ENCODE results near the gene NACC1. TPM values are rescaled to one million over a fixed set of nuclear protein-coding genes. Genes with fewer than 3 reads are reported as not detected.
A peak's percentile ranks its signal among the peaks of the same experiment; 100 is the strongest.

The NACC1 gene
- total RNA-seq, 2 experiments from 2014 or later: 82.2 to 96.0 TPM

- DNase-seq: peak; percentile 59
- Mint-ChIP-seq H3K4me1 (peaks cover 23% of the 10 kb centered on the region), H3K4me3 (peak overlapping the region; percentile 78), H3K36me3 (peaks cover 7% of the 10 kb centered on the region), H3K27ac (peak overlapping the region; percentile 83), H3K27me3 (peaks cover 2% of the 10 kb centered on the region), H3K9me3 (ENCODE audit: low read depth) (peaks cover 2% of the 10 kb centered on the region)
- CTCF ChIA-PET: interaction anchor here (0.7 to 5.1 kb wide), 19 partner anchors 8 to 1185 kb away, joined by 3 to 33 read pairs (median 6); partner anchors contain the start of genes IER2, NACC1, STX10 and TRMT1
- ATAC-seq: peak; percentile 27
Measured at GRCh38 chr19:13104848-13105711, 13.0 kb upstream of the NACC1 start.

- H3K4me3 Mint-ChIP-seq: no peak overlapping the region
- DNase-seq: no peak
- CTCF ChIA-PET: interaction anchor here (0.8 to 1.2 kb wide), 2 partner anchors 107 to 143 kb away, joined by 3 read pairs; no protein-coding TSS in a partner anchor
- H3K9me3 Mint-ChIP-seq (ENCODE audit: low read depth): no peaks in the 10 kb centered on the region
- H3K27me3 Mint-ChIP-seq: no peaks in the 10 kb centered on the region
- peaks cover 4% of the 10 kb centered on the region for H3K4me1 Mint-ChIP-seq
- no peak overlapping the region for H3K27ac Mint-ChIP-seq
- peaks cover 9% of the 10 kb centered on the region for H3K36me3 Mint-ChIP-seq
- no peak for ATAC-seq
Measured at GRCh38 chr19:13109361-13110098, 8.5 kb upstream of the NACC1 start.

GRCh38 chr19:13110099-13110610, 7.9 kb upstream of the NACC1 start:
- Mint-ChIP-seq H3K9me3 (ENCODE audit: low read depth) (no peaks in the 10 kb centered on the region), H3K27me3 (no peaks in the 10 kb centered on the region), H3K27ac (no peak overlapping the region), H3K36me3 (peaks cover 9% of the 10 kb centered on the region), H3K4me3 (no peak overlapping the region), H3K4me1 (peaks cover 8% of the 10 kb centered on the region)
- ATAC-seq (no peak), DNase-seq (no peak)
- CTCF ChIA-PET: interaction anchor here (2.1 kb wide), 1 partner anchor 145 kb away, joined by 9 read pairs; no protein-coding TSS in a partner anchor

DNA sequence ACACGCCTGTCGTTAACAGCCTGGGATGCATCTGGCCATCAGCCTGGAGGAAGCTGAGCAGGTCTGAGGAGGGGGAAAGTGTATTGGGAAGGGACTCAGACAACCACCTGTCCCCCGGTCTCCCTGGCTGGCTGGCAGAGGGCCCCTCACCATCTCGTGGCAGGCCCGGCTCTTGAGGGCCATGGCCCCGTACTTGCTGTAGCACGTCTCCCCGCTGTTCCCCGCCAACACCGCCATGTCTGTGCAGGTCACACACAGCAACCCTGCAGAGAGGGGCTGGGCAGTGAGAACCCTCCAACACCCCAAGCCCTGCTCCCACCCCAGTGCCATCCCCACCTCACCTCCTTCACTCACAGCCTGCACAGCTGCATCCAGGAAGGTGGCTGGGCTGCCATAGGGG, 5.5 kb upstream of the NACC1 start:
- Mint-ChIP-seq H3K27ac (no peak overlapping the region), H3K36me3 (peaks cover 7% of the 10 kb centered on the region), H3K9me3 (ENCODE audit: low read depth) (no peaks in the 10 kb centered on the region), H3K27me3 (no peaks in the 10 kb centered on the region), H3K4me3 (no peak overlapping the region), H3K4me1 (peaks cover 17% of the 10 kb centered on the region)
- CTCF ChIA-PET: no interaction called here
- ATAC-seq: no peak
- DNase-seq: no peak

GRCh38 chr19:13115936-13116281, 2.2 kb upstream of the NACC1 start:
- no peaks in the 10 kb centered on the region for H3K27me3 Mint-ChIP-seq
- peak overlapping the region; percentile 96 for H3K27ac Mint-ChIP-seq
- H3K36me3 Mint-ChIP-seq: peaks cover 5% of the 10 kb centered on the region
- peak overlapping the region; percentile 93 for H3K4me3 Mint-ChIP-seq
- H3K9me3 Mint-ChIP-seq (ENCODE audit: low read depth): no peaks in the 10 kb centered on the region
- ATAC-seq (no peak), DNase-seq (no peak)
- H3K4me1 Mint-ChIP-seq: peaks cover 37% of the 10 kb centered on the region
- CTCF ChIA-PET: interaction anchor here (3.0 to 3.7 kb wide), 2 partner anchors 11 to 151 kb away, joined by 15 to 32 read pairs; no protein-coding TSS in a partner anchor

DNA sequence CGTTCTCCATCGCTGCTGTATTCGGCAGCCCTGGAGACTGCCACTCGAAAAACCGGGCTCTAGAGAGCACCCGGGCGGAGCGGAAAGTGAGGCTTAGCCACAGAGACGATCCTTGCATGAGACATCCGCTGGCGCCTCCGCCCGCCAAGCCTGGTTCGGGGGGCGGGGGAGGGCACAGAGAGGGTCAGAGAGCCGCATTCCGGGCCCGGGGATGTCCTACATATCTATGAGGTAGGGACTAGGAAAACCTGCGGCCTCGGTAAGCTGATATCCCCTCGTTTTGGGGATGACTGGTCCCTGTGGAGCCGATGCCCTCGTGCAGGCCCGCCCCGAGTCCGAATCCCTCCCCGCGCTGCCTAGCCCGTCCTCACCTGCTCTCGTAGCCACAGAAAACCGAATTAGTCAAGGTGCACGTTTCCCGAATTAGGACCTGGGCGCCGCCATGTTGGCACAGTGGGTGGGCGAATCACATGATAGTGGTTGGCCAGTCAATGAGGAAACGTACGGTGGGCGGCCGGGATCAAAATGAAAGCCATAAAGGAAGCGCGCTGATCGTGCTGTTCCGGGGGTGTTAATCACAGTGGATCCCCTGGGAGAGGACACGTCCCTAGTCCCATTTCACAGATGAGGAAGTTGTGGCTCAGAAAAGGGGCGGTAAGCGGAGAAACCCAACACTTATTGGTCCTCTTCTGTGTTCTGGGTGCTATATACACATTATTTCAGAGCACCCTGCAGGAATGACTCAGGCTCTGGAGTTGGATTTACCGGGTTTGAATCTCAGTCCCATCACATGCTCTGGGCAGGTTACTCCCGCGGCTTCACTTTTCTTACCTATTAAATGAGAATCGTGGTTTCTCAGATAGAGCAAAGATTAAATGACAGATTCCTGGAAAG, 1.5 kb upstream of the NACC1 start, which contains the start of gene TRMT1:
TRMT1 (minus strand) TSS at position 459 of the 894 bp plus-strand sequence; CDS start at position 118, 341 bp downstream.
- Mint-ChIP-seq H3K27me3 (no peaks in the 10 kb centered on the region), H3K4me3 (peak within 1 kb of the TSS; percentile 93), H3K27ac (peak within 1 kb of the TSS; percentile 96), H3K36me3 (peaks cover 5% of the 10 kb centered on the region), H3K4me1 (peaks cover 43% of the 10 kb centered on the region), H3K9me3 (ENCODE audit: low read depth) (no peaks in the 10 kb centered on the region)
- peak; percentile 63 for ATAC-seq
- CTCF ChIA-PET: interaction anchor here (1.9 to 3.7 kb wide), 3 partner anchors 11 to 151 kb away, joined by 11 to 32 read pairs (median 15); no protein-coding TSS in a partner anchor
- peak; percentile 95 for DNase-seq

- Mint-ChIP-seq H3K27ac (peak overlapping the region; percentile 96), H3K9me3 (ENCODE audit: low read depth) (no peaks in the 10 kb centered on the region), H3K4me1 (peaks cover 51% of the 10 kb centered on the region), H3K27me3 (no peaks in the 10 kb centered on the region), H3K4me3 (peak overlapping the region; percentile 93), H3K36me3 (peaks cover 5% of the 10 kb centered on the region)
- CTCF ChIA-PET: interaction anchor here (0.6 to 3.7 kb wide), 8 partner anchors 12 to 152 kb away, joined by 3 to 32 read pairs (median 6); partner anchors contain the start of genes IER2 and STX10
- no peak for DNase-seq
- peak; percentile 8 for ATAC-seq
Measured at GRCh38 chr19:13117176-13117771, 790 bp upstream of the NACC1 start.

DNA sequence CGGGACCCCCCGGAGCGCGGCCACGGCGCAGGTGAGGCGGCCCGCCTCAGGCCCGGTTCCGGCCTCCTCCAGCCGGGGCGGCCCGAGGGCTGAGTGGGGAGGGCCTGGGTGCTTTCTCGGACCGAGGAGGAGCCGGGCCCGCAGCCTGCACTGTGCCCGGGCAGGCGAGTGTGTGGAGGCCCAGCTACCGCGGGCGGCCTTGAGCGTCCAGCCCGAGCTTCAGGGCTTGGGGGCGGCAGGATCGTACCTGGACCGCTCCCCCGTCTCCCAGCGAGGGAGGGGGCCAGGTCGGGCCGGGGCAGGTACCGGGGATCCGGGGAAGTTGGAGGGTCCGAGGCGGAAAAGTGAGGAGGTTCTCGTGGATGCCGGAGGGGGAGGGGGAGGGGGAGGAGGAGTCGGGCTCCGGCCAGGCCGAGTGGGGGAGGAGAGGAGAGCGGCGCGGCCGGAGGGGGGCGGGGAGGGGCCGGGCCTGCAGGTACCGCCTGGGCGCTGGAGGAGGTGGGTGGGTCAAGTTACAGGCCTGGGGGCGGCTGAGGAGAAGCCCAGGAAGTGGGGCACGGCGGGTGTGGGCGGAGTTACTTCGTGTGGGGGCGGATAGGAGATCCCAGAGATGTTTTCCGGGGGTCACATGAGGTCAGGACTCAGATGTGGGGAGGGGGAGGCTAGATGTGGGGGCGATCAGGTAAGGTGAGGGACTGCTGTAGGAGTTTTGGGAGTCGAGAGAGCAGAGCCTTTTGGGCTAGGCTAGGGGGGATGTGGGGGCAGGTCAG, 545 bp downstream of the NACC1 start:
- no peak for ATAC-seq

DNA sequence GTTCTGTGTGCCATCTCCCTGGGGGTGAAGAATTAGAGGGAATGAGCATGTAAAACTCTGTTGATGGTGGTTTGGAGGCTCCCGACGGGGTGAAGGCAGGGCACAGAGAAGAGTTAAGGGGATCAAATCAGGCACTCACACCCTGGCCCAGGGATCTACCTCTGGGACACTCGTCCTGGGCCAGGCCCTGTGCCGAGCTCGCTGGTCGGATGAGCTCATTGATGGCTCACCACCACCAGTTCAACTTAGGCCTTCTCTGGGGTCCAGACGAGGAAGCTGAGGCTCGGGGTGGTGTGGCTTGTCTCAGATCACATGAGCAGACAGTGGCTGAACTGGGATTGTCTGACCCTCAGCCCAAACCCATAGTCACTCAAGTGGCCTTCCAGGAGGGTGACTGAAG, 1.6 kb downstream of the NACC1 start:
- H3K36me3 Mint-ChIP-seq: peaks cover 1% of the 10 kb centered on the region
- H3K27me3 Mint-ChIP-seq: no peaks in the 10 kb centered on the region
- CTCF ChIA-PET: interaction anchor here (0.8 to 2.4 kb wide), 6 partner anchors 8 to 36 kb away, joined by 3 to 11 read pairs (median 4); partner anchors contain the start of genes IER2 and STX10
- no peaks in the 10 kb centered on the region for H3K9me3 Mint-ChIP-seq (ENCODE audit: low read depth)
- ATAC-seq: no peak
- H3K4me3 Mint-ChIP-seq: peak overlapping the region; percentile 74
- no peak overlapping the region for H3K27ac Mint-ChIP-seq
- DNase-seq: no peak
- peaks cover 60% of the 10 kb centered on the region for H3K4me1 Mint-ChIP-seq

More for the DNA sequence above, 545 bp downstream of the NACC1 start:
- peak overlapping the region; percentile 76 for H3K27ac Mint-ChIP-seq
- peaks cover 1% of the 10 kb centered on the region for H3K36me3 Mint-ChIP-seq
- DNase-seq: peak; percentile 81
- H3K9me3 Mint-ChIP-seq (ENCODE audit: low read depth): no peaks in the 10 kb centered on the region
- H3K4me1 Mint-ChIP-seq: peaks cover 61% of the 10 kb centered on the region
- CTCF ChIA-PET: interaction anchor here (0.8 to 3.7 kb wide), 11 partner anchors 9 to 77 kb away, joined by 3 to 32 read pairs (median 4); partner anchors contain the start of genes IER2 and STX10
- peak overlapping the region; percentile 74 for H3K4me3 Mint-ChIP-seq
- H3K27me3 Mint-ChIP-seq: no peaks in the 10 kb centered on the region

DNA sequence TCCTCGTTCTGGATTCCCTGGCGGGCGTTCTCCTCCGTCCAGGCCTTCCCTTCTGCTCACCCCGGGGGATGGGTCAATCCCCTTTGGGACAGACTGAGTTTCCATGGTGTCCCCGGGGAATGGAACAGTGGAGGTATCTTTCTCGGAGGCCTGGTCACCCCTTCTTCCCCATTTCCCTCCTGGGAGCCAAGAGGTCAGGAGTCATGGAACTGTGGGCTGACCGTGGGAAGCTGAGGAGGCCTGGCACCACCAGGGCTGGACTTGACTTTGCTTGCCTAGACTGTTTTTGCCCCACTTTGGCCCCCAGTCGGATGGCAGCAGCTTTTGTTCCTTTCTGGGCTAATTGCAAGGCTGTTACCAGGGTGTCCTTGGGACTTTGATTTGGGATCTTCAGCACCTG, 2.0 kb downstream of the NACC1 start:
- Mint-ChIP-seq H3K4me1 (peaks cover 56% of the 10 kb centered on the region), H3K27me3 (no peaks in the 10 kb centered on the region), H3K36me3 (peaks cover 1% of the 10 kb centered on the region), H3K27ac (no peak overlapping the region), H3K4me3 (peak overlapping the region; percentile 74), H3K9me3 (ENCODE audit: low read depth) (no peaks in the 10 kb centered on the region)
- CTCF ChIA-PET: interaction anchor here (1.4 to 2.4 kb wide), 4 partner anchors 8 to 35 kb away, joined by 4 to 11 read pairs (median 5); partner anchors contain the start of genes IER2 and STX10
- ATAC-seq (no peak), DNase-seq (no peak)

- H3K4me1 Mint-ChIP-seq: peaks cover 48% of the 10 kb centered on the region
- ATAC-seq: no peak
Measured at GRCh38 chr19:13120817-13121216, 2.8 kb downstream of the NACC1 start.

More at GRCh38 chr19:13120817-13121216, 2.8 kb downstream of the NACC1 start:
- Mint-ChIP-seq H3K36me3 (peaks cover 1% of the 10 kb centered on the region), H3K27me3 (no peaks in the 10 kb centered on the region), H3K4me3 (no peak overlapping the region), H3K9me3 (ENCODE audit: low read depth) (no peaks in the 10 kb centered on the region), H3K27ac (peak overlapping the region; percentile 58)
- CTCF ChIA-PET: interaction anchor here (0.8 to 2.4 kb wide), 3 partner anchors 11 to 35 kb away, joined by 4 to 11 read pairs (median 5); no protein-coding TSS in a partner anchor
- no peak for DNase-seq

Measured in activated CD8-positive, alpha-beta memory T cell treated with anti-CD3 and anti-CD28 coated beads, Interleukin-2, amount 10 ng/mL, durations not matched to agents 7 days and 5 days (primary cell).